GM21619 (cell line): ENCODE results near the gene RAI14.
"Not testable (repeated sequence)": the region's sequence is repeated elsewhere in the genome, so short reads cannot be mapped to it uniquely, and the experiment has no call there.

Source experiments
- ATAC-seq: cut with Tn5 transposase; IDR thresholded peaks from one replicate; pipeline ENCODE4 v1.9.1; 2021; ENCODE audit not compliant: unreplicated experiment

Gene RAI14

GRCh38 chr5:34806532-34806931 lies 150.4 kb downstream of the RAI14 start:
- ATAC-seq, result no peak

- ATAC-seq, result no peak
These were observed 155.6 kb downstream of the RAI14 start for GRCh38 chr5:34811706-34812105.

- ATAC-seq, result no peak
These were observed 157.4 kb downstream of the RAI14 start for GRCh38 chr5:34813509-34813908.

GRCh38 chr5:34817558-34818351 lies 161.6 kb downstream of the RAI14 start:
- no peak for ATAC-seq

- no peak for ATAC-seq
These were observed 162.6 kb downstream of the RAI14 start for GRCh38 chr5:34818717-34819116.

- ATAC-seq, result no peak
These were observed 164.5 kb downstream of the RAI14 start for GRCh38 chr5:34820593-34820992.

GRCh38 chr5:34822956-34823715 lies 167.0 kb downstream of the RAI14 start:
- ATAC-seq, result no peak

GRCh38 chr5:34826347-34826746 lies 170.2 kb downstream of the RAI14 start:
- no peak for ATAC-seq

- no peak for ATAC-seq
These were observed 171.7 kb downstream of the RAI14 start for GRCh38 chr5:34827588-34828506.

- ATAC-seq, result not testable (repeated sequence)
These were observed 174.7 kb downstream of the RAI14 start for GRCh38 chr5:34830827-34831226.

GRCh38 chr5:34831303-34831702 lies 175.2 kb downstream of the RAI14 start:
- no peak for ATAC-seq

- ATAC-seq, result no peak
These were observed 176.4 kb downstream of the RAI14 start for GRCh38 chr5:34832568-34832967.

GRCh38 chr5:34833090-34833489 lies 177.0 kb downstream of the RAI14 start:
- no peak for ATAC-seq

GRCh38 chr5:34833976-34834793 lies 178.1 kb downstream of the RAI14 start:
- ATAC-seq, result no peak

- no peak for ATAC-seq
These were observed 178.6 kb downstream of the RAI14 start for GRCh38 chr5:34834794-34835089.

- ATAC-seq, result no peak
These were observed 179.5 kb downstream of the RAI14 start for GRCh38 chr5:34835664-34836063.

GRCh38 chr5:34838785-34839714 lies 182.9 kb downstream of the RAI14 start, which contains the start of gene TTC23L:
Gene TTC23L, plus strand, starts transcription at chr5:34839164. Its CDS starts 1,508 bp downstream, at chr5:34840672.
- peak; percentile 98 for ATAC-seq

- ATAC-seq, result no peak
These were observed 185.7 kb downstream of the RAI14 start for GRCh38 chr5:34841816-34842215.

- no peak for ATAC-seq
These were observed 186.4 kb downstream of the RAI14 start for GRCh38 chr5:34842554-34842953.
